C1 segment of cervical spinal cord (tissue), 14 donors: ENCODE measurements around the gene FLOT2.
"Not testable (repeated sequence)": the region's sequence is repeated elsewhere in the genome, so short reads cannot be mapped to it uniquely, and the experiment has no call there.

ENCODE experiments used
- DNase-seq, 14 donors: peaks; one replicate each; lab custom pipeline; 2025; lab: John Stamatoyannopoulos, UW

The FLOT2 gene

GRCh38 chr17:28873839-28874238 is 23.7 kb downstream of the FLOT2 start:
- DNase-seq, result no peak

- no peak for DNase-seq
Observed at GRCh38 chr17:28871056-28871579, 26.4 kb downstream of the FLOT2 start.

GRCh38 chr17:28867276-28867675 is 30.3 kb downstream of the FLOT2 start:
- DNase-seq, result no peak

- no peak for DNase-seq
Observed at GRCh38 chr17:28865946-28866752, 31.4 kb downstream of the FLOT2 start.

- no peak for DNase-seq
Observed at GRCh38 chr17:28864991-28865849, 32.3 kb downstream of the FLOT2 start.

- DNase-seq, result no peak
Observed at GRCh38 chr17:28863953-28864352, 33.6 kb downstream of the FLOT2 start.

GRCh38 chr17:28862561-28862960 is 35.0 kb downstream of the FLOT2 start:
- no peak for DNase-seq

- DNase-seq, result no peak
Observed at GRCh38 chr17:28861393-28862203, 35.9 kb downstream of the FLOT2 start.

GRCh38 chr17:28860363-28860808 is 37.1 kb downstream of the FLOT2 start:
- DNase-seq, result no peak

GRCh38 chr17:28858801-28859355 is 38.7 kb downstream of the FLOT2 start:
- DNase-seq, result no peak

GRCh38 chr17:28857905-28858800 is 39.4 kb downstream of the FLOT2 start:
- no peak for DNase-seq

GRCh38 chr17:28856028-28856574 is 41.4 kb downstream of the FLOT2 start:
- DNase-seq, result no peak

GRCh38 chr17:28855336-28855679 is 42.2 kb downstream of the FLOT2 start:
- no peak for DNase-seq

GRCh38 chr17:28854457-28855335 is 42.8 kb downstream of the FLOT2 start, which contains the start of gene ERAL1:
Gene ERAL1 (plus strand): TSS chr17:28855016. CDS start chr17:28855035, 19 bp downstream.
- peak; percentile 37 to 93 (median 78) for DNase-seq

- no peak for DNase-seq
Observed at GRCh38 chr17:28853295-28853694, 44.2 kb downstream of the FLOT2 start.

GRCh38 chr17:28849281-28849680 is 48.3 kb downstream of the FLOT2 start:
- DNase-seq, result no peak

GRCh38 chr17:28848667-28849066 is 48.9 kb downstream of the FLOT2 start:
- not testable (repeated sequence) for DNase-seq

GRCh38 chr17:28846699-28847098 is 50.8 kb downstream of the FLOT2 start:
- not testable (repeated sequence) for DNase-seq

- DNase-seq, result no peak
Observed at GRCh38 chr17:28846231-28846630, 51.3 kb downstream of the FLOT2 start.
